ENCODE data around the gene NUCB1. TPM values are rescaled to one million over a fixed set of nuclear protein-coding genes. Genes with fewer than 3 reads are reported as not detected.
"Not testable (repeated sequence)": the region's sequence is repeated elsewhere in the genome, so short reads cannot be mapped to it uniquely, and the experiment has no call there.

NUCB1 gene
- total RNA-seq, 1 experiment from 2014 or later: 162 TPM

DNA sequence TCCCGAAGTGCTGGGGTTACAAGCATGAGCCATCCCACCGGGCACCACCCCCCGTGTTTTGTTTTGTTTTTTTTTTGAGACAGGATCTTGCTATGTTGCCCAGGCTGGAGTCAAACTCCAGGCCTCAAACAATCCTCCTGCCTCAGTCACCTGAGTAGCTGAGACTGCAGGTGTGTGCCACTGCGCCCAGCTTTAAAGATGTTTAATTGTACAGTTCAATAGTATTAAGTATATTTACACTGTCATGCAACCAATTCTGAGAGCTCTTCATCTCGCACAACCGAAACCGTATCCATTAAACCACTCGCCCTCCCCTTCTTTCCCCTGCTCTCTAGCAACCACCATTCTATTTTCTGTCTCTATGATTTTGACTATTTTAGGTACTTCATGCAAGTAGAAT is 15.6 kb downstream of the NUCB1 start:
- Mint-ChIP-seq H3K4me3 (ENCODE audit: low read depth, unreplicated experiment) (no peak overlapping the region), H3K9me3 (ENCODE audit: low read depth, unreplicated experiment) (no peaks in the 10 kb centered on the region), H3K27me3 (ENCODE audit: unreplicated experiment) (no peaks in the 10 kb centered on the region), H3K27ac (ENCODE audit: unreplicated experiment) (no peak overlapping the region), H3K36me3 (ENCODE audit: insufficient read depth, unreplicated experiment) (peaks cover 76% of the 10 kb centered on the region), H3K4me1 (ENCODE audit: low read depth, unreplicated experiment) (no peaks in the 10 kb centered on the region)
- intact Hi-C loops (cut with micrococcal nuclease; ENCODE audit: unreplicated experiment): no loop called here
- DNase-seq: no peak
- TF ChIP-seq, protein P1, sequence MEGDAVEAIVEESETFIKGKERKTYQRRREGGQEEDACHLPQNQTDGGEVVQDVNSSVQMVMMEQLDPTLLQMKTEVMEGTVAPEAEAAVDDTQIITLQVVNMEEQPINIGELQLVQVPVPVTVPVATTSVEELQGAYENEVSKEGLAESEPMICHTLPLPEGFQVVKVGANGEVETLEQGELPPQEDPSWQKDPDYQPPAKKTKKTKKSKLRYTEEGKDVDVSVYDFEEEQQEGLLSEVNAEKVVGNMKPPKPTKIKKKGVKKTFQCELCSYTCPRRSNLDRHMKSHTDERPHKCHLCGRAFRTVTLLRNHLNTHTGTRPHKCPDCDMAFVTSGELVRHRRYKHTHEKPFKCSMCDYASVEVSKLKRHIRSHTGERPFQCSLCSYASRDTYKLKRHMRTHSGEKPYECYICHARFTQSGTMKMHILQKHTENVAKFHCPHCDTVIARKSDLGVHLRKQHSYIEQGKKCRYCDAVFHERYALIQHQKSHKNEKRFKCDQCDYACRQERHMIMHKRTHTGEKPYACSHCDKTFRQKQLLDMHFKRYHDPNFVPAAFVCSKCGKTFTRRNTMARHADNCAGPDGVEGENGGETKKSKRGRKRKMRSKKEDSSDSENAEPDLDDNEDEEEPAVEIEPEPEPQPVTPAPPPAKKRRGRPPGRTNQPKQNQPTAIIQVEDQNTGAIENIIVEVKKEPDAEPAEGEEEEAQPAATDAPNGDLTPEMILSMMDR (IDR thresholded peaks at IDR 0.05; ENCODE audit: unreplicated experiment): no peak
- no TSS peak for BruUV-seq (replicated peaks)
- CTCF ChIA-PET: interaction anchor here (0.7 kb wide), 1 partner anchor 647 kb away, joined by 3 read pairs; no protein-coding TSS in a partner anchor

DNA sequence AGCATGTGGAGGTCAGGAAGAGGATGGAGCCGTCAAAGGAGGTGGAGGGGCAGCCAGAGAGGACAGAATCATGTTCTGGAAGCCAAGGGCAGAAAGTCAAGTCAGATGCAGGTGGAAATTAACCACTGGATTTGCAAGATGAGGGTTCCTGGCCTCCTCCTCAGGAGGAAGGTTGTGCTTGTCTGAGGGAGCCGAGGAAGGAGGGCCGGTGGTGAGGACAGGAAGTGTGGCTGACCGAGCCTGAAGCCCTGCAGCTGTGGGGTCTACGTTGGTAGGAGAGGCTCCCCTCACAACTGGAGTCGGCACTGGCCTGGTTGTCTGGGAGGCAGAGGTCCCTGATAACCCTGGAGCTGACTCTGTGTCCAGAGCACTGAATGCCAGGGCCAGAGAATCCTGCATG is 18.0 kb downstream of the NUCB1 start:
- Mint-ChIP-seq H3K4me1 (ENCODE audit: low read depth, unreplicated experiment) (no peaks in the 10 kb centered on the region), H3K9me3 (ENCODE audit: low read depth, unreplicated experiment) (no peaks in the 10 kb centered on the region), H3K36me3 (ENCODE audit: insufficient read depth, unreplicated experiment) (peaks cover 80% of the 10 kb centered on the region), H3K4me3 (ENCODE audit: low read depth, unreplicated experiment) (no peak overlapping the region), H3K27ac (ENCODE audit: unreplicated experiment) (no peak overlapping the region), H3K27me3 (ENCODE audit: unreplicated experiment) (no peaks in the 10 kb centered on the region)
- intact Hi-C loops (cut with micrococcal nuclease; ENCODE audit: unreplicated experiment): no loop called here
- TF ChIP-seq, protein P1 (IDR thresholded peaks at IDR 0.05; ENCODE audit: unreplicated experiment): no peak
- BruUV-seq (replicated peaks): no TSS peak
- CTCF ChIA-PET: interaction anchor here (1.0 to 1.4 kb wide), 2 partner anchors 10 to 204 kb away, joined by 3 to 4 read pairs; no protein-coding TSS in a partner anchor
- DNase-seq: no peak

DNA sequence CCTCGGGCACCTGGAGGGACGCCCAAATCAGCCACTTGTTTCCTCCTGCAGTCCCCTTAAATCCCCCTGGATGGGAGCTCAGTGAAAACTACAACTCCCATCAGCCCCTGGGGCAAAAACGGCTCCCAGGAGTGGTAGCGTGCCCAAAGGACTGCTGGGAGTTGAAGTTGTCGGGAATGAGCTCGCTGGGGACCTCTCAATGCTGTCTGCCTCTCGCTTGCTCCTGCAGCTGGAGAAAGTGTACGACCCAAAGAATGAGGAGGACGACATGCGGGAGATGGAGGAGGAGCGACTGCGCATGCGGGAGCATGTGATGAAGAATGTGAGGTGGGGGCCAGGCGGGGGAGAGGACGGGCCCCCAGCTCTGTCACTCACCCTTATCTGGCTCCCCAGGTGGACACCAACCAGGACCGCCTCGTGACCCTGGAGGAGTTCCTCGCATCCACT is 18.7 kb downstream of the NUCB1 start:
- no peak overlapping the region for H3K4me3 Mint-ChIP-seq (ENCODE audit: low read depth, unreplicated experiment)
- intact Hi-C loops (cut with micrococcal nuclease; ENCODE audit: unreplicated experiment): no loop called here
- H3K4me1 Mint-ChIP-seq (ENCODE audit: low read depth, unreplicated experiment): no peaks in the 10 kb centered on the region
- no peak overlapping the region for H3K27ac Mint-ChIP-seq (ENCODE audit: unreplicated experiment)
- CTCF ChIA-PET: interaction anchor here (0.7 to 1.4 kb wide), 2 partner anchors 10 to 251 kb away, joined by 4 read pairs; no protein-coding TSS in a partner anchor
- TF ChIP-seq, protein P1 (IDR thresholded peaks at IDR 0.05; ENCODE audit: unreplicated experiment): no peak
- no peak for DNase-seq
- H3K9me3 Mint-ChIP-seq (ENCODE audit: low read depth, unreplicated experiment): no peaks in the 10 kb centered on the region
- peaks cover 77% of the 10 kb centered on the region for H3K36me3 Mint-ChIP-seq (ENCODE audit: insufficient read depth, unreplicated experiment)
- H3K27me3 Mint-ChIP-seq (ENCODE audit: unreplicated experiment): no peaks in the 10 kb centered on the region
- no TSS peak for BruUV-seq (replicated peaks)

DNA sequence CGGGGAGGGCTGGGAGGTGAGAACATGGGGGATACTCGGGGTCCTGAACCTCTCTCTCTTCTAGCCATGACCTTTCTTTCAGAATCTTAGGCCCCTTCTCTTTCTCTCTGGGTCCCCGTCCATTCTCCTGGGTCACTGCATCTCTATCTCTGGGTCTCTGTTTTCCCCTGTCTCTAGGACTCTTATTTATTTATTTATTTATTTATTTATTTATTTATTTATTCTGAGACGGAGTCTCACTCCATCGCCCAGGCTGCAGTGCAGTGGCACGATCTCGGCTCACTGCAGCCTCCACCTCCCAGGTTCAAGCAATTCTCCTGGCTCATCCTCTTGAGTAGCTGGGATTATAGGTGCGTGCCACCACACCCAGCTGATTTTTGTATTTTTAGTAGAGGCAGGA is 19.2 kb downstream of the NUCB1 start:
- CTCF ChIA-PET: interaction anchor here (1.4 kb wide), 1 partner anchor 9 kb away, joined by 4 read pairs; no protein-coding TSS in a partner anchor

DNA sequence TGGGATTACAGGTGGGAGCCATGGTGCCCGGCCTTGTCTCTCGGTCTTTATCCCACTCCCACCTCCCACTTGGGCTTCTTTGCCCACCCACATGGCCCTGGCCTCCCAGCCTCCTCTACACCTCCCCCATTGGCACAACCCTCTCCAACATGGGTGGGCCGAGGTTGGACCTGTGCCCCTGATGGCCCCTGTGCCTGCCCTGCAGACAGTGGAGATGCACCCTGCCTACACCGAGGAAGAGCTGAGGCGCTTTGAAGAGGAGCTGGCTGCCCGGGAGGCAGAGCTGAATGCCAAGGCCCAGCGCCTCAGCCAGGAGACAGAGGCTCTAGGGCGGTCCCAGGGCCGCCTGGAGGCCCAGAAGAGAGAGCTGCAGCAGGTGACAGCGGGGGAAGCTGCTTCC is 20.8 kb downstream of the NUCB1 start:
- no peaks in the 10 kb centered on the region for H3K27me3 Mint-ChIP-seq (ENCODE audit: unreplicated experiment)
- BruUV-seq (replicated peaks): no TSS peak
- CTCF ChIA-PET: interaction anchor here (1.5 kb wide), 1 partner anchor 12 kb away, joined by 5 read pairs; the partner anchor contains the start of gene DHDH
- DNase-seq: no peak
- H3K36me3 Mint-ChIP-seq (ENCODE audit: insufficient read depth, unreplicated experiment): peaks cover 63% of the 10 kb centered on the region
- no peak overlapping the region for H3K4me3 Mint-ChIP-seq (ENCODE audit: low read depth, unreplicated experiment)
- no peaks in the 10 kb centered on the region for H3K9me3 Mint-ChIP-seq (ENCODE audit: low read depth, unreplicated experiment)
- TF ChIP-seq, protein P1 (IDR thresholded peaks at IDR 0.05; ENCODE audit: unreplicated experiment): no peak
- H3K27ac Mint-ChIP-seq (ENCODE audit: unreplicated experiment): no peak overlapping the region
- H3K4me1 Mint-ChIP-seq (ENCODE audit: low read depth, unreplicated experiment): no peaks in the 10 kb centered on the region
- intact Hi-C loops (cut with micrococcal nuclease; ENCODE audit: unreplicated experiment): no loop called here

More for the DNA sequence above, 19.2 kb downstream of the NUCB1 start:
- H3K4me1 Mint-ChIP-seq (ENCODE audit: low read depth, unreplicated experiment); H3K27ac Mint-ChIP-seq (ENCODE audit: unreplicated experiment); BruUV-seq (replicated peaks); intact Hi-C loops (cut with micrococcal nuclease; ENCODE audit: unreplicated experiment); H3K4me3 Mint-ChIP-seq (ENCODE audit: low read depth, unreplicated experiment); H3K9me3 Mint-ChIP-seq (ENCODE audit: low read depth, unreplicated experiment); H3K27me3 Mint-ChIP-seq (ENCODE audit: unreplicated experiment); DNase-seq: not testable (repeated sequence)
- peaks cover 76% of the 10 kb centered on the region for H3K36me3 Mint-ChIP-seq (ENCODE audit: insufficient read depth, unreplicated experiment)

All from Calu3 (cell line).